WI38 (cell line): ENCODE data around the gene PCDH1.
"Not testable (repeated sequence)": the region's sequence is repeated elsewhere in the genome, so short reads cannot be mapped to it uniquely, and the experiment has no call there.

ENCODE experiments used
- H3K4me3 ChIP-seq: 2 replicates; pipeline ENCODE4 v1.5.1; 2011; ENCODE audit warnings: low read depth, mild to moderate bottlenecking, control low read depth, low read length
- TF ChIP-seq, protein P1 (sequence below): IDR thresholded peaks from 2 replicates; pipeline ENCODE4 v1.5.1; 2012; ENCODE audit warnings: low read depth, mild to moderate bottlenecking, control low read depth, low read length

The PCDH1 gene

DNA sequence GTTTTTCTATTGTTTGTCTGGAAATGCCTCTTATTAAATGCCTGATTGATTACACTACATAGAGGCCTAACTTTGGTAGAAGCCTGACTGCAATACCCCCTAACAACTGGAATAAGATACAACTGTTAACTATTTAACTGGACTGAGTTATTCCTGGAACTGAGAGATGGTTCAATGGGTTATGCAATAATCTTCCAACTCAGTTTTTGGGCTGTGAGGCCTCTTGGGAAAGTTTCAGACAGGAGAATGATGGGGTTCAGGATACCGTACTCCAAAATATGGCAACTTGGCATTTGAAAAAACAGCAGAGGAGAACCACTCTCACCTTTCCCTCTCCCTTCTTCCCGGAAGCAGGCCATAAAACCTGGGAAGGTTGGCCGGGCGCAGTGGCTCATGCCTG, 19.2 kb upstream of the PCDH1 start:
- TF ChIP-seq, protein P1, sequence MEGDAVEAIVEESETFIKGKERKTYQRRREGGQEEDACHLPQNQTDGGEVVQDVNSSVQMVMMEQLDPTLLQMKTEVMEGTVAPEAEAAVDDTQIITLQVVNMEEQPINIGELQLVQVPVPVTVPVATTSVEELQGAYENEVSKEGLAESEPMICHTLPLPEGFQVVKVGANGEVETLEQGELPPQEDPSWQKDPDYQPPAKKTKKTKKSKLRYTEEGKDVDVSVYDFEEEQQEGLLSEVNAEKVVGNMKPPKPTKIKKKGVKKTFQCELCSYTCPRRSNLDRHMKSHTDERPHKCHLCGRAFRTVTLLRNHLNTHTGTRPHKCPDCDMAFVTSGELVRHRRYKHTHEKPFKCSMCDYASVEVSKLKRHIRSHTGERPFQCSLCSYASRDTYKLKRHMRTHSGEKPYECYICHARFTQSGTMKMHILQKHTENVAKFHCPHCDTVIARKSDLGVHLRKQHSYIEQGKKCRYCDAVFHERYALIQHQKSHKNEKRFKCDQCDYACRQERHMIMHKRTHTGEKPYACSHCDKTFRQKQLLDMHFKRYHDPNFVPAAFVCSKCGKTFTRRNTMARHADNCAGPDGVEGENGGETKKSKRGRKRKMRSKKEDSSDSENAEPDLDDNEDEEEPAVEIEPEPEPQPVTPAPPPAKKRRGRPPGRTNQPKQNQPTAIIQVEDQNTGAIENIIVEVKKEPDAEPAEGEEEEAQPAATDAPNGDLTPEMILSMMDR: no peak

DNA sequence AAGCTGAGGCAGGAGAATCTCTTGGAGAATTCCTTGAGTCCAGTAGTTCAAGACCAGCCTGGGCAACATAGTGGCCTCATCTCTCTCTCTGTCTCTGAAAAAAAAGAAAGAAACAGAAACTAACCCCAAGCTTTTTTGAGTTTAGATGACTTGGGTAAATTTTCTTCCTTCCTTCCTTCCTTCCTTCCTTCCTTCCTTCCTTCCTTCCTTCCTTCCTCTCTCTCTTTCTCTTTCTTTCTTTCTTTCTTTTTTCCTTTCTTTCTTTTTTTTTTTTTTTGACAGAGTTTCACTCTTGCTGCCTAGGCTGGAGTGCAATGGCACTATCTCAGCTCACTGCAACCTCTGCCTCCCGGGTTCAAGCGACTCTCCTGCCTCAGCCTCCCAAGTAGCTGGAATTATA, 12.2 kb upstream of the PCDH1 start:
- H3K4me3 ChIP-seq: not testable (repeated sequence)

More for the DNA sequence above, 19.2 kb upstream of the PCDH1 start:
- H3K4me3 ChIP-seq: no peak overlapping the region

GRCh38 chr5:141889282-141889871, 11.2 kb upstream of the PCDH1 start:
- TF ChIP-seq, protein P1: peak; percentile 26; the same call in 1 of the 2 replicates
- H3K4me3 ChIP-seq: no peak overlapping the region

DNA sequence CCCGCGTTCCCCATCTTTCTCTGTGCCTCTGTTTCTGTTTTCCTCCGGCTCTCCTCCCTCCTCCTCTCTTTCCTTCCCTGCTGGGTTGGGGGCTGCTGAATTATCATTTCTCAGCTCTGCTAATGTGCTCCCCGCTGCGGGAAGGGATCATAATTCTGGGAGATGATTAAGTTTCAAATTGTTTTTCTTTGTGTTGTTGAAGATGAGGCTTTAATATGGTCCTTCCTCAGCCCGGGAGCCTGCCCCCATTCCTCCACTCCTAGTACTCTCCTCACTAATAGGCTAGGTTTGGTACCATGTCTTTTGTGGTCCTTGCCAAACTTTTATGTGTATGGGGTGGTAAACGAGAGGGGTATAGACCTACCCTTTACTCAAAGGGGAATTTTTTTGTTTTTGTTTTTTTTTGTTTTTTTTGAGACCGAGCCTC, 5.7 kb upstream of the PCDH1 start:
- TF ChIP-seq, protein P1: no peak
- no peak overlapping the region for H3K4me3 ChIP-seq

- TF ChIP-seq, protein P1: no peak
- H3K4me3 ChIP-seq: no peak overlapping the region
These were observed 5.1 kb upstream of the PCDH1 start for GRCh38 chr5:141883184-141883891.

- TF ChIP-seq, protein P1: no peak
- no peak overlapping the region for H3K4me3 ChIP-seq
These were observed 4.5 kb upstream of the PCDH1 start for GRCh38 chr5:141882594-141883183.

- no peak overlapping the region for H3K4me3 ChIP-seq
- TF ChIP-seq, protein P1: no peak
These were observed 3.7 kb upstream of the PCDH1 start for GRCh38 chr5:141881886-141882285.
